Transverse colon (tissue), 3 donors: Measurements from ENCODE around the gene MLC1.

Source experiments
- CTCF ChIP-seq, 5 experiments: fragments of 200-600 bp in 3 of 5; fragments of 450-650 bp in 2 of 5; sonication (generic) in 3 of 5; IDR thresholded peaks; 1 replicate in 2 of 5; 2 replicates in 3 of 5; pipeline ENCODE4 v1.5.1; 2016 to 2017; ENCODE audit warnings: antibody characterized with exemption in 5 of 5, inconsistent platforms in 3 of 5, mild to moderate bottlenecking in 2 of 5, moderate library complexity in 1 of 5
- EP300 ChIP-seq: sonication (generic); formaldehyde crosslinking; IDR thresholded peaks from one replicate; pipeline ENCODE4 v1.6.1; 2017; ENCODE audit warnings: antibody characterized with exemption, low read depth

GRCh38 chr22:50080077-50080465 lies 5.2 kb downstream of the MLC1 start:
- no peak for TF ChIP-seq CTCF (IDR thresholded peaks at IDR 0.05)
- TF ChIP-seq EP300 = no peak
